HG03139 (cell line): Measurements from ENCODE around the gene SLC25A21.

Experiments
- ATAC-seq: cut with Tn5 transposase; IDR thresholded peaks from one replicate; pipeline ENCODE4 v1.9.1; 2021; ENCODE audit not compliant: unreplicated experiment

Gene SLC25A21

GRCh38 chr14:37051153-37051552, 121.3 kb downstream of the SLC25A21 start:
- no peak for ATAC-seq

- ATAC-seq: no peak
Measured at GRCh38 chr14:37048666-37049071, 123.7 kb downstream of the SLC25A21 start.

GRCh38 chr14:37047996-37048395, 124.4 kb downstream of the SLC25A21 start:
- no peak for ATAC-seq

GRCh38 chr14:37047226-37047625, 125.2 kb downstream of the SLC25A21 start:
- no peak for ATAC-seq

- ATAC-seq: no peak
Measured at GRCh38 chr14:37046815-37047214, 125.6 kb downstream of the SLC25A21 start.

GRCh38 chr14:37045340-37046061, 126.9 kb downstream of the SLC25A21 start:
- ATAC-seq: no peak

GRCh38 chr14:37037636-37038387, 134.6 kb downstream of the SLC25A21 start:
- no peak for ATAC-seq

GRCh38 chr14:37036669-37037341, 135.6 kb downstream of the SLC25A21 start:
- no peak for ATAC-seq

- no peak for ATAC-seq
Measured at GRCh38 chr14:37035401-37035800, 137.0 kb downstream of the SLC25A21 start.

- no peak for ATAC-seq
Measured at GRCh38 chr14:37034410-37035285, 137.8 kb downstream of the SLC25A21 start.

- no peak for ATAC-seq
Measured at GRCh38 chr14:37032863-37033262, 139.5 kb downstream of the SLC25A21 start.

GRCh38 chr14:37027188-37027824, 145.1 kb downstream of the SLC25A21 start:
- ATAC-seq: no peak

GRCh38 chr14:37023875-37024565, 148.4 kb downstream of the SLC25A21 start:
- ATAC-seq: no peak

GRCh38 chr14:37021390-37021789, 151.0 kb downstream of the SLC25A21 start:
- ATAC-seq: no peak

GRCh38 chr14:37019488-37019887, 152.9 kb downstream of the SLC25A21 start:
- ATAC-seq: no peak

GRCh38 chr14:37018571-37019240, 153.7 kb downstream of the SLC25A21 start:
- ATAC-seq: no peak

GRCh38 chr14:37013078-37013477, 159.3 kb downstream of the SLC25A21 start:
- no peak for ATAC-seq

GRCh38 chr14:36998686-36999085, 173.7 kb downstream of the SLC25A21 start:
- no peak for ATAC-seq

- ATAC-seq: no peak
Measured at GRCh38 chr14:36997843-36998242, 174.6 kb downstream of the SLC25A21 start.
